CD4-positive, alpha-beta T cell treated with Interleukin-15 for 1 hour (primary cell): ENCODE measurements around the gene JKAMP.
"Not testable (repeated sequence)": the region's sequence is repeated elsewhere in the genome, so short reads cannot be mapped to it uniquely, and the experiment has no call there.

Source experiments
- DNase-seq: peaks from one replicate; pipeline ENCODE4 v3.0.0-alpha.2; 2020

Gene JKAMP, protein sequence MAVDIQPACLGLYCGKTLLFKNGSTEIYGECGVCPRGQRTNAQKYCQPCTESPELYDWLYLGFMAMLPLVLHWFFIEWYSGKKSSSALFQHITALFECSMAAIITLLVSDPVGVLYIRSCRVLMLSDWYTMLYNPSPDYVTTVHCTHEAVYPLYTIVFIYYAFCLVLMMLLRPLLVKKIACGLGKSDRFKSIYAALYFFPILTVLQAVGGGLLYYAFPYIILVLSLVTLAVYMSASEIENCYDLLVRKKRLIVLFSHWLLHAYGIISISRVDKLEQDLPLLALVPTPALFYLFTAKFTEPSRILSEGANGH

GRCh38 chr14:59483819-59484638, at the start of gene JKAMP, which contains the start of gene L3HYPDH:
JKAMP (plus strand) TSS chr14:59484517; CDS start chr14:59484590, 73 bp downstream.
L3HYPDH (minus strand) TSS chr14:59484408; CDS start chr14:59484316, 92 bp downstream.
- DNase-seq = peak; percentile 95

GRCh38 chr14:59435101-59435500, 49.2 kb upstream of the JKAMP start:
- DNase-seq = no peak

GRCh38 chr14:59435987-59436386, 48.3 kb upstream of the JKAMP start:
- no peak for DNase-seq

DNA sequence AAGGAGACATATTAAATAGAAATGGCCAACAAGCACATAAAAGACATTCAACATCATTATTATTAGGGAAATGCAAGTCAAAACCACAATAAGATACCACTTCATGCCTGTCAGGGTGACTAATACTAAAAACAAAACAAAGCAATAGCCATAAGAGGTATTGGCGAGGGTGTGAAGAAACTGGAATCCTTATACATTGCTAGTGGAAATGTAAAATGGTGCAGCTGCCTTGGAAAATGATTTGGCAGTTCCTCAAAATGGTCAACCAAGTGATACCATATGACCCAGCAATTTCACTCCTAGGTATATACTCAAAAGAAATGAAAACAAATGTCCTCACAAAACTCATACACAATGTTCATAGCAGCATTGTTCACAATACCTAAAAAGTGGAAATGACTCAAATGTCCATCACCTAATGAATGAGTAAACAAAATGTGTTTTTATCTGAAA, 46.1 kb upstream of the JKAMP start:
- no peak for DNase-seq

GRCh38 chr14:59439256-59439965, 44.9 kb upstream of the JKAMP start:
- DNase-seq = no peak

GRCh38 chr14:59448673-59449072, 35.6 kb upstream of the JKAMP start:
- DNase-seq = not testable (repeated sequence)

DNA sequence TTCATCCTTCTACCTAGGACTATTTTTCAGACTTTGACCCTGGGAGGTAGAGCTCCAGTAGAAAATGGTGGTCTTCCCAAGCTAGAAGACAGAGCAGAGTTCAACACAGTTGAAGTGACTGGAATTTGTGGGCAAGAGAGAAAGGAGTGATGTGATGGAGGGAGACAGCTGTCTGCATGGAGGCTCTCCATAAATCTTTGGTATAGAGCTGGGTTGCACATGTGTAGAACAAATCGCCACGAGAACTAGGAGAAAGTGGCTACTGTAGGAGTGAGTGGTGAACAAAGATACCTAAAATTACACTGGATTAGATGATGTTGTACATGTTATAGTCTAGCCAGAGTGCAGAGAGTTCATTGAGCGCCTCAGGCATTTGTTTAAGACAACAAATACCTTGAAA, 33.6 kb upstream of the JKAMP start:
- DNase-seq = no peak

DNA sequence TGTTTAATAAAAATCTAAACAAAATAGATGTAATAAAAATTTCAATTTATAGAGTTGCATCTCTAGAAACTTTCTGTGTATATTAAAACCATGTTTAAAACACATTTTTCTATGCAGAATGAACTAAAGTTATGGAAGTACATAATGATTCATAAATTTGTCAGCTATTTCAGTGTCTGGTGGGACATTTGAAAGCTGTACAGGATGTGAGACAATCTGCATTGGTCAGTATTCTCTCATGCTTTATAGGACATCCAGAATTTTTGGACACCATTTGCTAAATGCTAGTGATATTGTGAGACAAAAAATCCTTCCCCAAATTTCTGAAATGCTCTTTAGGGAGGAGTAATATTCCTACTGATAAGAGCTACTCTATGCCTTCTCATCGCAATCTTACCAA, 32.5 kb upstream of the JKAMP start:
- no peak for DNase-seq

DNA sequence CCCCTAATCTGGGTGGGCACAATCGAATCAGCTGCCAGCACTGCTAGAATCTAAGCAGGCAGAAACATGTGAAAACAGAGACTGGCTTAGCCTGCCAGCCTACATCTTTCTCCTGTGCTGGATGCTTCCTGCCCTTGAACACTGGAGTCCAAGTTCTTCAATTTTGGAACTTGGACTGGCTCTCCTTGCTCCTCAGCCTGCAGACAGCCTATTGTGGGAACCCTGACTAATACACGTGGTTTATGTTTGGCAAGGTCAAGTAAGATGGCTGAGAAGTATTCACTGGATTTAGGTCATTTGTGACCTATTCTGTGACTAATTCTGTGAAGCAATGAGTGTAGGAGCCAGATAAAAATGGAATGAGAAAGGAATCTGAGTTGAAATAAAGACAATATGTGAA, 30.2 kb upstream of the JKAMP start:
- no peak for DNase-seq

- DNase-seq = no peak
Measured at GRCh38 chr14:59455411-59455810, 28.9 kb upstream of the JKAMP start.

GRCh38 chr14:59458486-59458885, 25.8 kb upstream of the JKAMP start:
- no peak for DNase-seq

DNA sequence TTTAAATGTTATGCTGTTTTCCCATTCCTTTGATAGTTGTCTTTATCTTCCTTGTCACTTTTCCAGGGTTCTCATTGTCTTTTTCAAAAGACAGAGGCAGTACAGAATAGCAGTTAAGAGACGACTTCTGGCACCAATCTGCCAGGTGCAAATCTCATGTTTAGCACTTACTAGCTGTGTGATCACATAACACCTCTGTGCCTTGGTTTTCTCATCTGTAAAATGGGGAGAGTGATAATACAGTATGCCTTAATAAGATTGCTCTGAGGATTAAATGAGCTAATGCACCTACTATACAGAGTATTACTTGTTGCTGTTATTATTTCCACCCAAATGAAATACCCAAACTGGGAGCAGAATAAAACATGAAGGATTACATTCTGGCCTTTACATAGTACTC, 23.9 kb upstream of the JKAMP start:
- no peak for DNase-seq

- DNase-seq = no peak
Measured at GRCh38 chr14:59461891-59462290, 22.4 kb upstream of the JKAMP start.

GRCh38 chr14:59463787-59464485, 20.4 kb upstream of the JKAMP start:
- peak; percentile 20 for DNase-seq

GRCh38 chr14:59464486-59465315, 19.6 kb upstream of the JKAMP start:
- peak; percentile 53 for DNase-seq

DNA sequence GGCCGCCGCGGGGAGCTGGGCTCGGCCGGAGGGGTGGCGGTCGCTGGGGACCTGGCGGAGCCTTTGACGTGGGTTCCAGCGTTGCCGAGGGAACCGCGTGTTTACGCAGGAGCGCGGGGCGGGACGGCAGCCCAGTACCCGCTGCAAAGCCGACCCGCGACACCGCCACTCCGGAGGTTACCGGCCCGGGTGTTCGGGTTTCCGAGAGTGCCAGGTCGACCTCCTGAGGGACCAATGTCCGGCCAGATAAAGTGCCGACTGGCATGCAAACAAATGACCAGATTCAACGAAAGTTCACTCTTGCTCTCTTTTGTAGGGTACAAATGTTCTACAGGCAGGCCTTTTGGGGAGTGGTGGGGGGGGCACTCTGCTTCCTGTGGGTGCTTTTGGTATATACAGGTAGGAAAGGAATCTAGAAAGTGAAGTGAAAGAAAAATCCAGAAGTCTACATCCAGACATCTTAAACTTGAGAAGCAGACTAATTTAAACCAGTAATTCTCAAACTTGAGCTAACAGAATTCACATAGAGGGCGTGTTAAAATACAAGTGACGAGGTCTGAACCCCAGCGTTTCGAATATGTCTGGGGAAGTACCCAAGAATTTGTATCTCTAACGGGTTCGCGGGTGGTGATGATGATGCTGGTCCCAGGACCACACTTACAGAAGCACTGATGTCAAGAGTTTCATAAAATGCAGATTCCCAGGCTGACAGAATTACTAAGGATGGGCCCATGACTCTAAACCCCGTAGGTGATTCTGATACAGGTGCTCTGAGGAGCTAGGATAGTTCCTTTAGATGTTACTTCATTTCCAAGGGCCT, 18.8 kb upstream of the JKAMP start, which contains the start of gene GPR135:
TSS of gene GPR135 (minus strand) at position 65 of the 820 bp plus-strand sequence. CDS start 154 bp downstream, outside the sequence.
- peak; percentile 43 for DNase-seq

GRCh38 chr14:59474172-59474571, 10.1 kb upstream of the JKAMP start:
- no peak for DNase-seq

GRCh38 chr14:59475709-59476108, 8.6 kb upstream of the JKAMP start:
- no peak for DNase-seq

- DNase-seq = no peak
Measured at GRCh38 chr14:59478540-59478939, 5.8 kb upstream of the JKAMP start.

- no peak for DNase-seq
Measured at GRCh38 chr14:59480166-59480565, 4.2 kb upstream of the JKAMP start.

DNA sequence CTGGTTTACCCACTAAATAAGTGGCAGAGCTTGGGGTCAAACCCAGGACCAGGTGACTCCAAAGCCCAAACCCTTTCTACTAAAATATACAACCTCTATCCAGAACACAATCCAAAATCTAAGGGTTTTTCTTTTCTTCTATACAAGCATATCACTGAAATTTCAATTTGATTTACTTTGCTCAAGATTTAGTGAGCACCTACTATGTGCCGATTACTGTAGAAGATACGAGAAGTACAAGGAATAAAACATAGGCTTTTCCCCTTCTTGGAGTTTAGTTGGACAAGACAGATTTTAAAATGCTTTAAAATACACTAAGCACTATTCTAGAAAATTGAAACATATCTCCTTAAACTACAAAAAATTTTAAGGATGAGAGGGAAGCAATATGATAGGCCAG, 2.9 kb upstream of the JKAMP start:
- DNase-seq = no peak
